PC-3 (cell line): Measurements from ENCODE around the gene LCE3D. TPM values are rescaled to one million over a fixed set of nuclear protein-coding genes. Genes with fewer than 3 reads are reported as not detected.
"Not testable (repeated sequence)": the region's sequence is repeated elsewhere in the genome, so short reads cannot be mapped to it uniquely, and the experiment has no call there.

Source experiments
- ATAC-seq: fragments of 200-7000 bp; cut with Tn5 transposase; 2 replicates; pipeline ENCODE4 v1.9.1; 2020; ENCODE audit warnings: mild to moderate bottlenecking, moderate library complexity
- BruUV-seq: library from RNA; stranded (reverse); fragments of 400-500 nt; replicated peaks from 2 replicates; lab custom pipeline; 2021; lab: Mats Ljungman, UMichigan
- CTCF ChIA-PET: fragments of 300-600 bp; sonication (Branson Sonifier 250); formaldehyde crosslinking; loops from one replicate; lab custom pipeline; 2022; ENCODE audit warnings: antibody characterized with exemption; lab: Charles Lee
- POLR2A ChIA-PET: fragments of 300-600 bp; sonication (Branson Sonifier 250); formaldehyde crosslinking; loops from one replicate; lab custom pipeline; 2022; ENCODE audit warnings: antibody characterized with exemption; ENCODE audit not compliant: unreplicated experiment; lab: Charles Lee
- DNase-seq: peaks from one replicate; pipeline ENCODE4 v3.0.0-alpha.2; 2015
- H2AFZ ChIP-seq: fragments of 300-600 bp; sonication (generic); 2 replicates; pipeline ENCODE4 v1.6.0; 2016; ENCODE audit warnings: antibody characterized with exemption, low read length
- H3F3A ChIP-seq: fragments of 300-600 bp; sonication (generic); one replicate; pipeline ENCODE4 v1.6.0; 2017; ENCODE audit warnings: antibody characterized with exemption, low read length, control low read depth, mild to moderate bottlenecking; ENCODE audit not compliant: unreplicated experiment
- H3K27ac ChIP-seq: fragments of 300-600 bp; sonication (generic); 2 replicates; pipeline ENCODE4 v1.5.1; 2016; ENCODE audit warnings: mild to moderate bottlenecking, low read length
- H3K27me3 ChIP-seq: fragments of 300-600 bp; sonication (generic); 2 replicates; pipeline ENCODE4 v1.6.1; 2016; ENCODE audit warnings: low read length, mixed read lengths
- H3K36me3 ChIP-seq: fragments of 300-600 bp; sonication (generic); 2 replicates; pipeline ENCODE4 v1.6.1; 2016; ENCODE audit warnings: low read depth, mixed run types, low read length, mixed read lengths
- H3K4me1 ChIP-seq: fragments of 300-600 bp; sonication (generic); 2 replicates; pipeline ENCODE4 v1.5.1; 2016; ENCODE audit warnings: low read length; ENCODE audit not compliant: insufficient read depth
- H3K4me2 ChIP-seq: fragments of 300-600 bp; sonication (generic); 2 replicates; pipeline ENCODE4 v1.6.0; 2016; ENCODE audit warnings: low read length
- H3K4me3 ChIP-seq: fragments of 300-600 bp; sonication (generic); 2 replicates; pipeline ENCODE4 v1.5.1; 2016; ENCODE audit warnings: mild to moderate bottlenecking, low read length, mixed read lengths
- H3K79me2 ChIP-seq: fragments of 300-600 bp; sonication (generic); 2 replicates; pipeline ENCODE4 v1.6.1; 2017; ENCODE audit warnings: low read length, mixed read lengths
- H3K9ac ChIP-seq: fragments of 300-600 bp; sonication (generic); 2 replicates; pipeline ENCODE4 v1.6.0; 2016; ENCODE audit warnings: mild to moderate bottlenecking, low read length
- H3K9me2 ChIP-seq: fragments of 300-600 bp; sonication (generic); replicated peaks from 2 replicates; pipeline ENCODE4 v1.6.1; 2016; ENCODE audit warnings: mixed run types, low read length, mixed read lengths
- H3K9me3 ChIP-seq: fragments of 300-600 bp; sonication (generic); 2 replicates; pipeline ENCODE4 v1.6.1; 2016; ENCODE audit warnings: low read length, mixed read lengths
- H4K20me1 ChIP-seq: fragments of 300-600 bp; sonication (generic); 2 replicates; pipeline ENCODE4 v1.6.1; 2016; ENCODE audit warnings: low read length, mixed read lengths
- CTCF ChIP-seq: fragments of 300-600 bp; sonication (generic); conservative IDR thresholded peaks from 2 replicates; pipeline ENCODE4 v1.5.1; 2017; ENCODE audit warnings: antibody characterized with exemption, low read depth, mild to moderate bottlenecking, low read length
- EZH2 ChIP-seq: fragments of 300-600 bp; sonication (generic); IDR thresholded peaks from one replicate; pipeline ENCODE4 v1.6.1; 2017; ENCODE audit warnings: antibody characterized with exemption, mild to moderate bottlenecking, low read length; ENCODE audit not compliant: unreplicated experiment
- EZH2phosphoT487 ChIP-seq: fragments of 300-600 bp; sonication (generic); IDR thresholded peaks from 2 replicates; pipeline ENCODE4 v1.6.1; 2018; ENCODE audit warnings: mild to moderate bottlenecking, antibody characterized with exemption, low read length, borderline replicate concordance
- intact Hi-C: fragments of 100-400 bp; cut with micrococcal nuclease; formaldehyde crosslinking; loops from 2 replicates; pipeline ENCODE4 v1.9.0; 2023
- total RNA-seq: library from RNA; depleted of rRNA; stranded (reverse); fragments of >200 nt; gene quantifications from 2 replicates; pipeline ENCODE4 v1.2.3, GENCODE V29; 2014

The LCE3D gene
- total RNA-seq, 1 experiment from 2014 or later: not detected

GRCh38 chr1:152582647-152583046 is 2.3 kb upstream of the LCE3D start:
- H3K36me3 ChIP-seq: no peaks in the 10 kb centered on the region
- H3K4me2 ChIP-seq: no peak overlapping the region
- no peaks in the 10 kb centered on the region for H3K9me3 ChIP-seq
- ATAC-seq (no peak), DNase-seq (peak; percentile 22)
- no peaks in the 10 kb centered on the region for H4K20me1 ChIP-seq
- H3K27me3 ChIP-seq: no peaks in the 10 kb centered on the region; the same call in 1 of the 2 replicates
- intact Hi-C loops: no loop called here
- H3K27ac ChIP-seq: no peak overlapping the region
- ChIA-PET CTCF (no interaction called here), POLR2A (no interaction called here)
- BruUV-seq: no TSS peak
- TF ChIP-seq CTCF (no peak), EZH2phosphoT487 (no peak)
- H3K9ac ChIP-seq: no peak overlapping the region
- H2AFZ ChIP-seq: no peak overlapping the region
- H3K9me2 ChIP-seq: no peaks in the 10 kb centered on the region
- H3K79me2 ChIP-seq: no peaks in the 10 kb centered on the region
- no peaks in the 10 kb centered on the region for H3F3A ChIP-seq
- H3K4me1 ChIP-seq: no peaks in the 10 kb centered on the region
- no peak overlapping the region for H3K4me3 ChIP-seq

DNA sequence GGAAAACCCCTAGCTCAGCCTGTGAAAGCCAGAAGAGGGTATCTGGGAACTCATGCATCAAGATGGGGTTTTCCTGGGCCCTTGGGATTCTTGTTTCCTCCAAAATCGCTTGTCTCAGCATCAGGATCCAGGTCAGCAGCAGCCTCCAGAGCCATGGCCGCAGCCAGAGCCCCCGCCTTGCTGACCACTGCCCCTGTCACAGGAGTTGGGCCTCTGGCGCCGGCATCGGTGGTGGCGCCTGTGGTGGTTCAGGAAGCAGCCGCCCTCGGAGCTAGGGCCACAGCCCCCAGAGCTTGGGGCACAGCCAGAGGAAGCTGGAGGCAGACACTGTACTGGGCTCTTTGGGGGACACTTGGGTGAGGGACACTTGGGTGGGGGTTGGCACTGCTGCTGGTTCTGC is 790 bp downstream of the LCE3D start:
- H3K4me1 ChIP-seq, H3K27ac ChIP-seq, ATAC-seq, H3K27me3 ChIP-seq, H3K4me3 ChIP-seq, CTCF ChIA-PET, H3K4me2 ChIP-seq, BruUV-seq, DNase-seq, H4K20me1 ChIP-seq, H3K36me3 ChIP-seq, H3K9me2 ChIP-seq, H3K79me2 ChIP-seq, intact Hi-C loops, H3F3A ChIP-seq, H2AFZ ChIP-seq, POLR2A ChIA-PET, H3K9ac ChIP-seq, H3K9me3 ChIP-seq: not testable (repeated sequence)

DNA sequence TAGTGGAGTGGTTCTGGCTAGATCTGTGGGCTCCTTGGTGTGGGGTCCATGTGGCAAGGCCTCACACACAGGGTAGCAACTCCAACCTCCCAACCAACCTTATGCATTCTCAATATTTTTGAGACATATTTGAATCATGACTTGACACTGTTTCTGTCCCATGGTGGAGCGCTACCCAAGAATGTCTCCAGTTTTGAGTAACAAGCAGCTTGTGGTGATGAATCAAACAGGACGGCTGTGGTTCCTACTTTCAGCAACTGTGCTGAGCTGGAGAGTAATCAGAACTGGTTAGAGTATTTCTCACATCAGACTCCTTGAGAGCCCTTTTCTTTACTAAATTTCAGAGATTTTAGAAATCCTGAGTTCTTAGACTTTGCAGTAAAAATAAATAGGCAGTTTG is 3.1 kb downstream of the LCE3D start:
- Histone ChIP-seq H3K27me3 (no peaks in the 10 kb centered on the region; the same call in 1 of the 2 replicates), H2AFZ (no peak overlapping the region), H3F3A (no peaks in the 10 kb centered on the region), H3K36me3 (no peaks in the 10 kb centered on the region), H3K79me2 (no peaks in the 10 kb centered on the region), H3K4me2 (no peak overlapping the region), H3K4me3 (no peak overlapping the region), H3K9ac (no peak overlapping the region), H3K27ac (no peak overlapping the region), H3K4me1 (no peaks in the 10 kb centered on the region), H3K9me3 (no peaks in the 10 kb centered on the region), H3K9me2 (no peaks in the 10 kb centered on the region), H4K20me1 (no peaks in the 10 kb centered on the region)
- BruUV-seq: no TSS peak
- intact Hi-C loops: no loop called here
- POLR2A ChIA-PET: no interaction called here
- ATAC-seq (no peak), DNase-seq (no peak)
- CTCF ChIA-PET: no interaction called here
- no peak for TF ChIP-seq EZH2
- no peak for TF ChIP-seq EZH2phosphoT487
- TF ChIP-seq CTCF: no peak
